ENCODE measurements around the gene WDFY3.

The WDFY3 gene

DNA sequence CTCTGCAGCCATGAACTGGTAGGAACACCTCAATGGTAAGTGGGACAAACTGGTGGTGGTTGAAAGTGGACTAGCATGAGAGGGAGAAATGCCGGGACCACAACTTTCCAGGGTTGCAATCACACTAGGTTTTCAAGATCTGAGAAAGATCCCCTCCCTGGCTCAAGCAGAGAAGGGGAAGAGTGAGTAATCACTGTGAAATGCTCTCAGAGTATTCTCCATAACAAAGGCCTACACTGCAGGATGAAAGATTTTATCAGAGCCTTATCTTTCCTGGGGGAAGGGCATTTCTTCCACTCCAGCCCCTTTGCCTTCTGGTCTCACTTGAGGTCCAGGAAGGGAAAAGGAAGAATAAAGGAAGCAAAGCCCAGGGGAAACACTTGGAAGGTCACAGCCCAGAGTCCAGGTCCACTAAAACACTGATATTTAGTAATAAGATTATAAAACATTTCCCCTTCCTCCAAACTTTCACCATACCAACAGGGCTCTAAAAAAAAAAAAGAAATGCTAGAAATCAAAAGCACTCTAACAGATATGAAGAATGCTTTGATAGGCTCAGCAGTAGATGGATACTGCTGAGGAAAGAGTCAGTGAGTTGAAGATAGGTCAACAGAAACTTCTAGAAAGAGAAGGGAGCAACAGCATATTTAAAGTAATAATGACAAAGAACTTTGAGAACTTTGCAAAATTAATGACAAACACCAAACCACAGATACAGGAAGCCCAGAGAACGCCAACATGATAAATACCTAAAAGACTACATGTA, 95.9 kb downstream of the WDFY3 start:
- H3K27ac ChIP-seq: no peak overlapping the region
- H4K20me1 ChIP-seq: 0 out of 2 replicates have a peak, but pooled peaks cover 5% of the 10 kb centered on the region
- H3K9me3 ChIP-seq: no peaks in the 10 kb centered on the region
- H3K4me2 ChIP-seq: no peak overlapping the region
- no peak overlapping the region for H3K4me3 ChIP-seq
- no peaks in the 10 kb centered on the region for H3K4me1 ChIP-seq
- H3K27me3 ChIP-seq: no peaks in the 10 kb centered on the region
- H3K36me3 ChIP-seq: no peaks in the 10 kb centered on the region
- H3K9ac ChIP-seq: no peak overlapping the region
- no peak for TF ChIP-seq Cebpa-rat (IDR thresholded peaks at IDR 0.05)

DNA sequence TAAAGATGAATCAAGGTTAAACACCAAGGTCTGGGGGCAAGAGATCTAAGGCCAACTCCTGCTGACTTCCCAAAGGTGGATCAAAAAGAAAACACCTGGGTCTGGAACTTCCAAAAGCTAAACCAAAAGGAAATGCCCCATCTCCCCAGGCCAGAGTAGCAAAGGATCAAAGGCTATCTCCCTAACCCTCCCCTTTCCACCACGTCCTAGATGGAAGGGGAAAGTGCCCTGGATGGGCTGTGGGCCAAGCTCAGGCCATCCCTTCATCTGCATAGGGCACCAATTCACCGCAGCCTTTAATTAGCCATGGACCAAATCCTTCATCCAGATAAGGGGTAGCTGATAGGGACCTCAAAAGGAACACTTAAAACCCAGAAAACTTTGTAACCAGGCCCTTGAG, 100.2 kb downstream of the WDFY3 start:
- 0 out of 2 replicates have a peak, but pooled peaks cover 5% of the 10 kb centered on the region for H4K20me1 ChIP-seq
- no peak overlapping the region for H3K9ac ChIP-seq
- no peaks in the 10 kb centered on the region for H3K36me3 ChIP-seq
- TF ChIP-seq Cebpa-rat (IDR thresholded peaks at IDR 0.05): no peak
- no peaks in the 10 kb centered on the region for H3K4me1 ChIP-seq
- H3K27ac ChIP-seq: no peak overlapping the region
- H3K27me3 ChIP-seq: no peaks in the 10 kb centered on the region
- no peak overlapping the region for H3K4me2 ChIP-seq
- no peak overlapping the region for H3K4me3 ChIP-seq
- no peaks in the 10 kb centered on the region for H3K9me3 ChIP-seq

DNA sequence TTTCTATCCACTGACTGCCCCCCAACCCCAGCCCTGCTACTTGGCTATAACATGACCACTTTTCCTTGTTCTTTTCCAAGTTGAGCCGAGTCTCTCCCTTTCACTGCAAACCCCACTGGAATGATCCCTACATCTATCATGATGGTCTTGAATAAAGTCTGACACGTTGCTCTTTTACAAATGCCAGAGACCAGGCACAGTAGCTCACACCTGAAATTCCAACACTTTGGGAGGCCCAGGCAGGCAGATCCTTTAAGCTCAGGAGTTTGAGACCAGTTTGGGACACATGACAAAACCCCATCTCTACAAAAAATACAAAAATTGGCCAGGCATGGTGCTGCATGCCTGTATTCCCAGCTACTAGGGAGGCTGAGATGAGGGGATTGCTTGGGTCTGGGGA, 100.9 kb downstream of the WDFY3 start:
- H4K20me1 ChIP-seq: 0 out of 2 replicates have a peak, but pooled peaks cover 5% of the 10 kb centered on the region
- no peaks in the 10 kb centered on the region for H3K36me3 ChIP-seq
- H3K9me3 ChIP-seq: no peaks in the 10 kb centered on the region
- no peaks in the 10 kb centered on the region for H3K27me3 ChIP-seq
- H3K4me1 ChIP-seq: no peaks in the 10 kb centered on the region
- no peak overlapping the region for H3K4me2 ChIP-seq
- TF ChIP-seq Cebpa-rat (IDR thresholded peaks at IDR 0.05): no peak
- no peak overlapping the region for H3K4me3 ChIP-seq
- H3K27ac ChIP-seq: no peak overlapping the region
- no peak overlapping the region for H3K9ac ChIP-seq

DNA sequence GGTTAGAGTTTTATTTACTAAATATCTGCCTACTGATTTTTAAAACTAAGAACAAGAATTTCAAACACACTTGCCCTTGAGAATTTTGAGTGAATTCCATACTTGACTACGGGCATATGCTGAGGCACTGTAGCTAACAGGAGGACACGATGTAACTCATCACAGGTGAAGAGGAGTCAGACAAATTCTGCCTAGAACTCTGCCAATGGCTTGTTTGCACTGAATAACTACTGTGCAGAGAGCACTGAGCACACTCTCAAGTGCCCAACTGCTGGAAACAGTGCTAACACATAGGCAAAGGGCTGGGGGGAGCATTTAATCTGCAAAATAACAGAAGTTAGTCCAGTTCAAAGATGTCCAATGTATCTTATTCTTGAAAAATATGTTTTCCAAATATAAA, 104.4 kb downstream of the WDFY3 start:
- H3K9me3 ChIP-seq: no peaks in the 10 kb centered on the region
- H4K20me1 ChIP-seq: no peaks in the 10 kb centered on the region
- H3K9ac ChIP-seq: no peak overlapping the region
- H3K27ac ChIP-seq: no peak overlapping the region
- TF ChIP-seq Cebpa-rat (IDR thresholded peaks at IDR 0.05): no peak
- H3K4me1 ChIP-seq: no peaks in the 10 kb centered on the region
- H3K36me3 ChIP-seq: peaks cover 18% of the 10 kb centered on the region
- no peaks in the 10 kb centered on the region for H3K27me3 ChIP-seq
- H3K4me3 ChIP-seq: no peak overlapping the region
- H3K4me2 ChIP-seq: no peak overlapping the region

DNA sequence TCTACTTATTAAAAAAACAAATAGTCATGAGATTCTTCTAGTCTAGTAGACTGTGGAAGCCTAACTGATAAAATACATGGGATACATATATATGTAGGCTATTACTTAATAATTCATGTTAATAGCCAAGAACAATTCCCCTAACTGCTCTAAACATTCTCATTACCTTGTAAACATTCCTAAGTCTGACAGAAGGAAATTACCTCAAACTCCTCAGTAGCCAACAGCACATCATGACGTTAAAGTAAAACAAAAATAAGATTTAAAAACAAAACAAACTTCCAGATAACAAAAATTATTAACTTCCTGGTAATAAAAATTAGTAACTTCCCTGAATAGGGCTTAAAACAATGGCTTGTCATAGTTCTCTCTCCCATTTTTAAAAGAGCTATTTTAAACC, 109.2 kb downstream of the WDFY3 start:
- Histone ChIP-seq H3K4me2 (no peak overlapping the region), H3K4me3 (no peak overlapping the region), H3K36me3 (peaks cover 23% of the 10 kb centered on the region), H3K9me3 (no peaks in the 10 kb centered on the region), H4K20me1 (no peaks in the 10 kb centered on the region), H3K27me3 (no peaks in the 10 kb centered on the region), H3K27ac (no peak overlapping the region), H3K4me1 (no peaks in the 10 kb centered on the region), H3K9ac (no peak overlapping the region)
- TF ChIP-seq Cebpa-rat (IDR thresholded peaks at IDR 0.05): no peak

DNA sequence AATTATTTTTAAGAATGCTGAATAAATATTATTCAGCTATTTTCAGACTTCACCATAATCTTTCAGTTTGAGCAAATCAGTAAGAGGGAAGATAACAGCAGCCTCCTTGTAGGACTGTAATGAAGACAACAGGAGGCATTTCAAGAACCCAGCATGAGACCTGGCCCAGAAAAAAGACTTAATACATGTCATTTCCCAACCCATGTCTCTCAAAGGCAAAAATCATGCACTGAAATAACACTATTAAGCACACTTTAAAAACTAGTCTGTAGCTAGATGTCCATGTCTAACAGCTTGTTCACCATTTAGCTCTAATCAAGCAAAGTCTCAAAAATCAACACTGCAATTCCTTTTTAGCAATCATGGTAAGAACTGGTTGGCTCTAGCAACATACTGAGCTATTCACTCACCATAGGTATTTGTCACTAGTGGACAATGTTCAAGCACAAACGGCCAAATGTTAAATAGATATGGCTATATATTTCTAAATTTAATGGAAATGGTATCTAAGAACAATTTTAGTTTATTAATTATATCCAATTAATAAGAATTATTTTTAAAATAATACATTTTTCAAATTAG, 109.9 kb downstream of the WDFY3 start:
- no peaks in the 10 kb centered on the region for H3K27me3 ChIP-seq
- H3K4me3 ChIP-seq: no peak overlapping the region
- no peak overlapping the region for H3K4me2 ChIP-seq
- no peaks in the 10 kb centered on the region for H3K9me3 ChIP-seq
- no peak for TF ChIP-seq Cebpa-rat (IDR thresholded peaks at IDR 0.05)
- no peak overlapping the region for H3K9ac ChIP-seq
- H3K4me1 ChIP-seq: no peaks in the 10 kb centered on the region
- H4K20me1 ChIP-seq: no peaks in the 10 kb centered on the region
- no peak overlapping the region for H3K27ac ChIP-seq
- peaks cover 23% of the 10 kb centered on the region for H3K36me3 ChIP-seq

DNA sequence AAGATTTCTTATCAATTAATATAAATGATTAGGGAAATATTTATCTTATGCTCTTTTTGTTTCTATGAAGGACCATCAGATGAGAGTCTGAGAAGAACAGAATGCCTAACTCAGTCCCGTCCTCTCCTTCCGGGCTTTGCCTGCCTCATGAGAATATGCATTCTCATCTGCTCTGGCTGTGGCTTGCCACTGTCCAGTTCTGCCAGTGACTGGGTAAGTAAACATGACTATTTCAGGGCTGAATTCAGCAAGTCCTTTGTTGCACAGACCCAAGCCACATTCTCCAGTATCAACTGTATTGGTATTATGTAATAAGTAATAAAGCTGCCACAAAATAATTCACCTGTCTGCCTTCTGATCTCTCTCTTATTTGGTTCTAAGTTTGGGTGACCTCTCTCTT, 110.7 kb downstream of the WDFY3 start:
- H3K4me3 ChIP-seq: no peak overlapping the region
- no peak overlapping the region for H3K27ac ChIP-seq
- no peaks in the 10 kb centered on the region for H3K9me3 ChIP-seq
- no peak for TF ChIP-seq Cebpa-rat (IDR thresholded peaks at IDR 0.05)
- H3K4me2 ChIP-seq: no peak overlapping the region
- H3K4me1 ChIP-seq: no peaks in the 10 kb centered on the region
- H3K27me3 ChIP-seq: no peaks in the 10 kb centered on the region
- H3K36me3 ChIP-seq: peaks cover 23% of the 10 kb centered on the region
- H4K20me1 ChIP-seq: no peaks in the 10 kb centered on the region
- no peak overlapping the region for H3K9ac ChIP-seq

DNA sequence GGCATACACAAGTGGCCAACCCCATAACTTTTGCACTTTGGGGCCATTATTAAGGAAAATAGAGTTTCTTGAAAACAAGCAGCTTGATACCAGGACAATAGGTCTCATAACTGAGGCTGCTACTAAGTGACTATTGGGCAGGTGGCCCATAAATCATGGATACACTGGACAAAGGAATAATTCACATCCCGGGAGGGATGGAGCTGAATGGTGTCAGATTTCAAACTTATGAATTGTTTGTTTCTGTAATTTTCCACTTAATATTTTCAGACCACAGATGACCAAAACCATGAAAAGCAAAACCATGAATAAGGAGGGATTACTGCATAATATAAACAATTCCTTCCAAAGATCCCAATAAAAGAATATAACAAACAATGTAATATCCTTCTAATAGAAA, 114.4 kb downstream of the WDFY3 start:
- no peaks in the 10 kb centered on the region for H3K27me3 ChIP-seq
- no peak overlapping the region for H3K9ac ChIP-seq
- H3K4me1 ChIP-seq: no peaks in the 10 kb centered on the region
- no peaks in the 10 kb centered on the region for H4K20me1 ChIP-seq
- TF ChIP-seq Cebpa-rat (IDR thresholded peaks at IDR 0.05): no peak
- no peak overlapping the region for H3K4me2 ChIP-seq
- no peak overlapping the region for H3K4me3 ChIP-seq
- H3K9me3 ChIP-seq: no peaks in the 10 kb centered on the region
- H3K27ac ChIP-seq: no peak overlapping the region
- peaks cover 25% of the 10 kb centered on the region for H3K36me3 ChIP-seq

DNA sequence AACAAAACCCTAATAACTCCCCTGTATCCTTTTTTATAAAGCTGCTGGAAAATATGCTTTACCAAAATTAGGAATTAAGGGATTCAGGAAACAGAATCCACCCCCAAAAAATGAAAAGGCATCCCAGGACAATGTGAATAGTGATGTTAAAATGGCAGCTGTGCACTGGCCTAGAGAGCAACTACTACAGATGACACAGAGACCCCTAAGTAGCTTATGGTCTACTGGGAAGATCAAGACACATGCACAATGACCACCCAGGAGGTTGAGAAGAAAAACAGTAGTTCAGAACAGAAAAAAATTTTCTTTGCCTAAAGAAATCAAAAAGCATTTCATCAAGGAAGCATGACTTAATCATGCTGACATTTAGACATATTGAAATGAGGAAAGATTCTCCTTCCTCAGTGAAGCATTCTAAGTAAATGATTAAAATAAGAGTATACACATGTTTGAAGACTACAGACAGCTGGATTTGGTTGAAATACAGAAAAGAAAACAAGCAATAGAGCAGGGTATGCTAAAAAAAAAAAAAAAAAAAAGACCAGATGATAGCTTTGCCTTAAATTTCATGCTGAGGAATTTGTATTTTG, 117.3 kb downstream of the WDFY3 start:
- Histone ChIP-seq H3K27me3 (no peaks in the 10 kb centered on the region), H3K4me1 (no peaks in the 10 kb centered on the region), H3K9me3 (no peaks in the 10 kb centered on the region), H3K27ac (no peak overlapping the region), H3K36me3 (peaks cover 31% of the 10 kb centered on the region), H3K9ac (no peak overlapping the region), H4K20me1 (no peaks in the 10 kb centered on the region), H3K4me2 (no peak overlapping the region), H3K4me3 (no peak overlapping the region)
- TF ChIP-seq Cebpa-rat (IDR thresholded peaks at IDR 0.05): no peak

DNA sequence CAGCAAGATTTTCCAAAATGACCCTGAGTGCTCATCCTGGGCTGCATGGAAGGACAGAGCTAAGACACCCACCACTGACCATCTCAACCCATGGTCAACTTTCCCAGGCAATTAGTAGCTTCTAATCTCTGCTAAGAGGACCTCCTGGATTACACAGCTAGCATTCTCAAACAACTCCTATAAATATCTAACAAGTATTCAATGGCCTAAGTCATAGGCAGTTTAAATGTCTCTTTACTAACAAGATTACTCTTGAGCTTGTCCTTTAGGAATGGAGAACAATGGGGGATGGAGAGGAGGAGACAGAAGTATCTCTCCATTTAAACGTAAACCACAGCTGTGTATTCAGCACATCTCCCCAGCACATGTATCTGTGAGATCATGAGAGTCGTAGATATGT, 118.1 kb downstream of the WDFY3 start:
- no peaks in the 10 kb centered on the region for H3K9me3 ChIP-seq
- H3K9ac ChIP-seq: no peak overlapping the region
- H3K4me2 ChIP-seq: no peak overlapping the region
- peaks cover 31% of the 10 kb centered on the region for H3K36me3 ChIP-seq
- H4K20me1 ChIP-seq: no peaks in the 10 kb centered on the region
- no peak overlapping the region for H3K27ac ChIP-seq
- no peaks in the 10 kb centered on the region for H3K27me3 ChIP-seq
- H3K4me1 ChIP-seq: no peaks in the 10 kb centered on the region
- H3K4me3 ChIP-seq: no peak overlapping the region
- TF ChIP-seq Cebpa-rat (IDR thresholded peaks at IDR 0.05): no peak

Data from BLaER1 (cell line).